Vagina (tissue), 2 donors: ENCODE data around the gene MAML3.

Experiments used
- POLR2A ChIP-seq, 2 donors: fragments of 450-650 bp; IDR thresholded peaks; one replicate each; pipeline ENCODE4 v1.6.1; 2017; ENCODE audit warnings: antibody characterized with exemption in 2 of 2, mild to moderate bottlenecking in 2 of 2, moderate library complexity in 2 of 2
- POLR2AphosphoS5 ChIP-seq, 2 donors: sonication (generic); formaldehyde crosslinking; IDR thresholded peaks; one replicate each; pipeline ENCODE4 v1.9.0; 2017; ENCODE audit warnings: antibody characterized with exemption in 2 of 2, mild to moderate bottlenecking in 2 of 2, low read depth in 1 of 2; ENCODE audit not compliant: insufficient read depth in 1 of 2
- TF ChIP-seq, protein P1 (sequence below), 3 experiments: fragments of 450-650 bp in 2 of 3; fragments of 200-600 bp in 1 of 3; sonication (generic) in 1 of 3; IDR thresholded peaks; one replicate each; pipeline ENCODE4 v1.5.1; 2017 to 2019; ENCODE audit warnings: antibody characterized with exemption in 3 of 3, mild to moderate bottlenecking in 2 of 3, moderate library complexity in 2 of 3

- TF ChIP-seq, protein P1, sequence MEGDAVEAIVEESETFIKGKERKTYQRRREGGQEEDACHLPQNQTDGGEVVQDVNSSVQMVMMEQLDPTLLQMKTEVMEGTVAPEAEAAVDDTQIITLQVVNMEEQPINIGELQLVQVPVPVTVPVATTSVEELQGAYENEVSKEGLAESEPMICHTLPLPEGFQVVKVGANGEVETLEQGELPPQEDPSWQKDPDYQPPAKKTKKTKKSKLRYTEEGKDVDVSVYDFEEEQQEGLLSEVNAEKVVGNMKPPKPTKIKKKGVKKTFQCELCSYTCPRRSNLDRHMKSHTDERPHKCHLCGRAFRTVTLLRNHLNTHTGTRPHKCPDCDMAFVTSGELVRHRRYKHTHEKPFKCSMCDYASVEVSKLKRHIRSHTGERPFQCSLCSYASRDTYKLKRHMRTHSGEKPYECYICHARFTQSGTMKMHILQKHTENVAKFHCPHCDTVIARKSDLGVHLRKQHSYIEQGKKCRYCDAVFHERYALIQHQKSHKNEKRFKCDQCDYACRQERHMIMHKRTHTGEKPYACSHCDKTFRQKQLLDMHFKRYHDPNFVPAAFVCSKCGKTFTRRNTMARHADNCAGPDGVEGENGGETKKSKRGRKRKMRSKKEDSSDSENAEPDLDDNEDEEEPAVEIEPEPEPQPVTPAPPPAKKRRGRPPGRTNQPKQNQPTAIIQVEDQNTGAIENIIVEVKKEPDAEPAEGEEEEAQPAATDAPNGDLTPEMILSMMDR (IDR thresholded peaks at IDR 0.05): no peak
- no peak for TF ChIP-seq POLR2AphosphoS5 (IDR thresholded peaks at IDR 0.05; ENCODE audit: insufficient read depth in 1 of 2, low read depth in 1 of 2)
- no peak for TF ChIP-seq POLR2A (IDR thresholded peaks at IDR 0.05)
Observed at GRCh38 chr4:139781066-139781465, 372.9 kb downstream of the MAML3 start.
